B cell (primary cell): ENCODE data around the gene ATG4B. TPM values are rescaled to one million over a fixed set of nuclear protein-coding genes. Genes with fewer than 3 reads are reported as not detected.

Source experiments
- ATAC-seq: fragments of 200-7000 bp; cut with Tn5 transposase; one replicate; pipeline ENCODE4 v1.10.0; 2021; ENCODE audit warnings: low read depth, mild to moderate bottlenecking, moderate number of reproducible peaks, moderate library complexity
- CTCF ChIA-PET: fragments of 350-600 bp; sonication (Branson Sonifier 250); formaldehyde crosslinking; loops from one replicate; lab custom pipeline; 2021; ENCODE audit warnings: antibody characterized with exemption, inconsistent platforms; lab: Charles Lee
- POLR2A ChIA-PET: fragments of 350-600 bp; sonication (Branson Sonifier 250); formaldehyde crosslinking; loops from one replicate; lab custom pipeline; 2021; ENCODE audit warnings: antibody characterized with exemption; lab: Charles Lee
- DNase-seq: peaks from one replicate; pipeline ENCODE4 v3.0.0; 2013
- H2AFZ ChIP-seq: 2 replicates; pipeline ENCODE4 v1.6.1; 2012; ENCODE audit warnings: mild to moderate bottlenecking, low read depth, low read length; ENCODE audit not compliant: insufficient read depth, poor library complexity, severe bottlenecking
- H3K27ac ChIP-seq, 2 donors: 1 replicate in 1 of 2; 2 replicates in 1 of 2; pipeline ENCODE4 v1.5.1; 2012 to 2013; ENCODE audit warnings: low read length in 2 of 2, mild to moderate bottlenecking in 2 of 2, moderate library complexity in 1 of 2
- H3K27me3 ChIP-seq, 4 experiments: fragments of 200-600 bp in 1 of 4; sonication (generic) in 1 of 4; replicated peaks in 1 of 4; 1 replicate in 2 of 4; 2 replicates in 2 of 4; pipeline versions ENCODE4 v1.6.1 to v1.7.0; 2013 to 2016; ENCODE audit warnings: low read length in 3 of 4, mild to moderate bottlenecking in 2 of 4, mixed read lengths in 1 of 4, moderate library complexity in 1 of 4; ENCODE audit not compliant: insufficient read depth in 4 of 4, control insufficient read depth in 3 of 4; ENCODE audit errors: control extremely low read depth in 1 of 4
- H3K36me3 ChIP-seq, 2 experiments: replicated peaks in 1 of 2; 1 replicate in 1 of 2; 2 replicates in 1 of 2; pipeline versions ENCODE4 v1.6.1 to v1.7.1; 2013; ENCODE audit warnings: low read length in 1 of 2; ENCODE audit not compliant: insufficient read depth in 2 of 2, control insufficient read depth in 1 of 2; ENCODE audit errors: control extremely low read depth in 1 of 2, extremely low read depth in 1 of 2
- H3K4me1 ChIP-seq, 2 donors: fragments of 200-600 bp in 1 of 2; sonication (generic) in 1 of 2; 1 replicate in 1 of 2; 2 replicates in 1 of 2; pipeline versions ENCODE4 v1.5.1 to v1.6.1; 2013 to 2017; ENCODE audit warnings: low read length in 2 of 2; ENCODE audit not compliant: control insufficient read depth in 2 of 2, insufficient read depth in 2 of 2
- H3K4me2 ChIP-seq: replicated peaks from 2 replicates; pipeline ENCODE3; 2012; ENCODE audit warnings: mild to moderate bottlenecking, low read depth, low read length; ENCODE audit not compliant: poor library complexity, severe bottlenecking
- H3K4me3 ChIP-seq, 5 experiments: fragments of 200-600 bp in 1 of 5; sonication (generic) in 1 of 5; 1 replicate in 3 of 5; 2 replicates in 2 of 5; pipeline versions ENCODE4 v1.5.1 to v1.7.0; 2011 to 2016; ENCODE audit warnings: low read length in 4 of 5, mild to moderate bottlenecking in 4 of 5, low read depth in 2 of 5, control low read depth in 1 of 5, moderate library complexity in 1 of 5; ENCODE audit not compliant: insufficient read depth in 1 of 5; ENCODE audit errors: control extremely low read depth in 1 of 5, extremely low read depth in 1 of 5
- H3K79me2 ChIP-seq: fragments of 200-600 bp; sonication (generic); one replicate; pipeline ENCODE4 v1.6.0; 2016; ENCODE audit warnings: low read length; ENCODE audit not compliant: control insufficient read depth, insufficient read depth
- H3K9ac ChIP-seq: fragments of 200-600 bp; sonication (generic); 2 replicates; pipeline ENCODE4 v1.6.1; 2017; ENCODE audit warnings: mild to moderate bottlenecking, low read length, moderate library complexity
- H3K9me3 ChIP-seq, 3 donors: one replicate each; pipeline versions ENCODE4 v1.6.1 to v1.7.1; 2013; ENCODE audit warnings: low read length in 2 of 3; ENCODE audit not compliant: control insufficient read depth in 2 of 3, insufficient read depth in 1 of 3; ENCODE audit errors: control extremely low read depth in 1 of 3
- H4K20me1 ChIP-seq: 2 replicates; pipeline ENCODE4 v1.6.0; 2012; ENCODE audit warnings: mild to moderate bottlenecking, low read length; ENCODE audit not compliant: insufficient read depth, control insufficient read depth, poor library complexity, severe bottlenecking
- H3K27ac Mint-ChIP-seq: one replicate; pipeline ENCODE4 v1.8.0; 2021; ENCODE audit warnings: mixed read lengths
- H3K27me3 Mint-ChIP-seq: one replicate; pipeline ENCODE4 v1.8.0; 2021; ENCODE audit warnings: mixed read lengths
- H3K4me1 Mint-ChIP-seq: one replicate; pipeline ENCODE4 v1.8.0; 2021; ENCODE audit warnings: mixed read lengths
- H3K4me3 Mint-ChIP-seq: one replicate; pipeline ENCODE4 v1.8.0; 2021; ENCODE audit warnings: mixed read lengths
- H3K9me3 Mint-ChIP-seq: one replicate; pipeline ENCODE4 v1.8.0; 2022; ENCODE audit warnings: mixed read lengths; ENCODE audit not compliant: insufficient read depth
- CTCF ChIP-seq: fragments of 200-600 bp; IDR thresholded peaks from one replicate; pipeline ENCODE4 v1.8.0; 2022; ENCODE audit warnings: antibody characterized with exemption, mild to moderate bottlenecking
- EZH2 ChIP-seq: IDR thresholded peaks from 2 replicates; pipeline ENCODE4 v1.6.1; 2012; ENCODE audit warnings: borderline replicate concordance, low read depth, mild to moderate bottlenecking, moderate library complexity, low read length; ENCODE audit not compliant: insufficient read depth, poor library complexity, severe bottlenecking
- WGBS: methylation state at CpG from one replicate; pipeline ENCODE4 v1.1.5; 2013; ENCODE audit warnings: missing lambda C conversion rate; ENCODE audit not compliant: insufficient coverage; 5-methylcytosine and 5-hydroxymethylcytosine counted together
- intact Hi-C: fragments of 100-400 bp; cut with micrococcal nuclease; formaldehyde crosslinking; loops from one replicate; pipeline ENCODE4 v1.10.0; 2022
- polyA plus RNA-seq: library from polyadenylated mRNA; depleted of rRNA; stranded (reverse); fragments of >200 nt; gene quantifications from 2 replicates; pipeline ENCODE4 v1.2.3, GENCODE V29; 2012
- total RNA-seq, 2 donors: library from RNA; stranded (reverse); fragments of 120-200 nt in 1 of 2; gene quantifications; 1 replicate in 1 of 2; 2 replicates in 1 of 2; pipeline versions ENCODE4 v1.2.3 to v1.2.4, GENCODE V29; 2013 to 2022

ATG4B gene
- total and polyA plus RNA-seq, 2 donors (not counting 1 experiment from before 2014, with no cell fraction given) = 130 TPM

DNA sequence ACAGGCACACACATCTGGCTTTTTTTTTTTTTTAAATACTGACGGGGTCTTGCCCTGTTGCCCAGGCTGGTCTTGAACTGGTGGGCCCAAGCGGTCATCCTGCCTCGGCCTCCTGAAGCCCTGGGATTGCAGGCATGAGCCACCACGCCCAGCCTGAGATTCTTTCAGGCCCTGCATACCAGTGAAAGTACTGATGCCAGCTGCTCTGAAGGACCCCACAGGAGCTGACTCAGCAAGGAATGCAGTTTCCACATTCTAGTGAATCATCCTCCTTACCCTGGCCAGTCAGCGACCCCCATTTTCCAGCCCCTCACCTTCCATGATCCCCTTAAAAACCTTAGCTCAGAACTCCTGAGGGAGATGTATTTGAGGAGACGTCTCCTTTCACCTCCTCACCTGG lies 55.0 kb downstream of the ATG4B start:
- WGBS = 96% methylated on average over 5 of the region's 6 CpGs
- H3K4me1 Mint-ChIP-seq = peaks cover 14% of the 10 kb centered on the region
- H3K4me2 ChIP-seq = no peak overlapping the region
- no peak overlapping the region for H3K4me3 Mint-ChIP-seq
- no peaks in the 10 kb centered on the region for H3K27me3 Mint-ChIP-seq
- ATAC-seq = no peak
- ChIA-PET CTCF (interaction anchor here (0.9 kb wide), 1 partner anchor 11 kb away, joined by 3 read pairs; no protein-coding TSS in a partner anchor), POLR2A (no interaction called here)
- no peaks in the 10 kb centered on the region for H3K27me3 ChIP-seq
- intact Hi-C loops = no loop called here
- H3K9me3 Mint-ChIP-seq = no peaks in the 10 kb centered on the region
- TF ChIP-seq CTCF = no peak
- TF ChIP-seq EZH2 = no peak
- H3K27ac Mint-ChIP-seq = no peak overlapping the region
- H3K9me3 ChIP-seq = no peaks in the 10 kb centered on the region
- H3K9ac ChIP-seq = no peak overlapping the region
- H2AFZ ChIP-seq = no peak overlapping the region
- no peak for DNase-seq
- H3K79me2 ChIP-seq = peaks cover 22% of the 10 kb centered on the region
- H4K20me1 ChIP-seq = no peaks in the 10 kb centered on the region
- peaks cover 8 to 14% of the 10 kb centered on the region in 2 donors for H3K4me1 ChIP-seq
- peaks cover 7 to 31% of the 10 kb centered on the region in 2 experiments for H3K36me3 ChIP-seq
- no peak overlapping the region for H3K4me3 ChIP-seq
- no peak overlapping the region for H3K27ac ChIP-seq

DNA sequence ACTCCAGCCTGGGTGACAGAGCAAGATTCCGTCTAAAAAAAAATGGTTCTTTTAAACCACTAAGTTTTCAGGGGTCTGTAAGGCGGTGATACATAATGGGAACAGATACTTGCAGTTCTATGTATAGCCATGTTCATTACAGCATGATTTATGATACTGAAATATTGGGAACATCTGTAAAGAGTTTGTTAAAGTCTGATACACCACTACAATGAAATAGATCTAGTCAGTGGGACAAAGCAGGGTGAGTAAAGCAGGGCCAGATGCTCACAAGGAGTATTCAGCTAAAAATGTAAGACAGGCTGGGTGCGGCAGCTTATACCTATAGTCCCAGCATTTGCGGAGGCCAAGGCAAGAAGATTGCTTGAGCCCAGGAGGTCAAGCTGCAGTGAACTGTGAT lies 58.2 kb downstream of the ATG4B start:
- H3K4me1 Mint-ChIP-seq = peaks cover 2% of the 10 kb centered on the region
- Histone ChIP-seq H3K27me3 (no peaks in the 10 kb centered on the region), H3K4me3 (no peak overlapping the region), H3K9me3 (no peaks in the 10 kb centered on the region), H3K27ac (no peak overlapping the region), H3K36me3 (peaks cover 3 to 15% of the 10 kb centered on the region in 2 experiments), H3K79me2 (peaks cover 2% of the 10 kb centered on the region), H3K9ac (no peak overlapping the region), H3K4me2 (no peak overlapping the region), H2AFZ (no peak overlapping the region), H4K20me1 (no peaks in the 10 kb centered on the region), H3K4me1 (peaks cover 0 to 3% of the 10 kb centered on the region in 2 donors)
- ChIA-PET POLR2A (no interaction called here), CTCF (no interaction called here)
- H3K27me3 Mint-ChIP-seq = no peaks in the 10 kb centered on the region
- H3K4me3 Mint-ChIP-seq = no peak overlapping the region
- DNase-seq = no peak
- no peaks in the 10 kb centered on the region for H3K9me3 Mint-ChIP-seq
- intact Hi-C loops = no loop called here
- 100% methylated on average over 2 of the region's 4 CpGs for WGBS
- H3K27ac Mint-ChIP-seq = no peak overlapping the region
- TF ChIP-seq CTCF (no peak), EZH2 (no peak)
- no peak for ATAC-seq
